ENCODE measurements around the gene CEND1. TPM values are rescaled to one million over a fixed set of nuclear protein-coding genes. Genes with fewer than 3 reads are reported as not detected.

The CEND1 gene
- total RNA-seq, 6 donors from 2014 or later: not detected

- Histone ChIP-seq H3K27ac (no peak overlapping the region), H3K4me3 (no peak overlapping the region), H3K27me3 (no peaks in the 10 kb centered on the region), H3K9me3 (no peaks in the 10 kb centered on the region), H3K4me1 (peaks cover 23 to 45% (median 37%) of the 10 kb centered on the region in 4 donors), H3K36me3 (peaks cover 0 to 1% (median 0%) of the 10 kb centered on the region in 4 donors)
- peak in 1 of 2 donors; percentile 48 for DNase-seq
- WGBS, 2 donors: 97 to 99% methylated on average over 10 to 22 of the region's 23 CpGs
- ATAC-seq (ENCODE audit: low FRiP score in 2 of 2): no peak
- TF ChIP-seq, protein P1, sequence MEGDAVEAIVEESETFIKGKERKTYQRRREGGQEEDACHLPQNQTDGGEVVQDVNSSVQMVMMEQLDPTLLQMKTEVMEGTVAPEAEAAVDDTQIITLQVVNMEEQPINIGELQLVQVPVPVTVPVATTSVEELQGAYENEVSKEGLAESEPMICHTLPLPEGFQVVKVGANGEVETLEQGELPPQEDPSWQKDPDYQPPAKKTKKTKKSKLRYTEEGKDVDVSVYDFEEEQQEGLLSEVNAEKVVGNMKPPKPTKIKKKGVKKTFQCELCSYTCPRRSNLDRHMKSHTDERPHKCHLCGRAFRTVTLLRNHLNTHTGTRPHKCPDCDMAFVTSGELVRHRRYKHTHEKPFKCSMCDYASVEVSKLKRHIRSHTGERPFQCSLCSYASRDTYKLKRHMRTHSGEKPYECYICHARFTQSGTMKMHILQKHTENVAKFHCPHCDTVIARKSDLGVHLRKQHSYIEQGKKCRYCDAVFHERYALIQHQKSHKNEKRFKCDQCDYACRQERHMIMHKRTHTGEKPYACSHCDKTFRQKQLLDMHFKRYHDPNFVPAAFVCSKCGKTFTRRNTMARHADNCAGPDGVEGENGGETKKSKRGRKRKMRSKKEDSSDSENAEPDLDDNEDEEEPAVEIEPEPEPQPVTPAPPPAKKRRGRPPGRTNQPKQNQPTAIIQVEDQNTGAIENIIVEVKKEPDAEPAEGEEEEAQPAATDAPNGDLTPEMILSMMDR (IDR thresholded peaks at IDR 0.05): no peak
- TF ChIP-seq POLR2AphosphoS5 (IDR thresholded peaks at IDR 0.05): no peak
- TF ChIP-seq EP300 (IDR thresholded peaks at IDR 0.05): no peak
- TF ChIP-seq POLR2A (IDR thresholded peaks at IDR 0.05): no peak
Observed at GRCh38 chr11:778976-779954, 10.6 kb downstream of the CEND1 start.

- H3K4me1 ChIP-seq: peaks cover 15 to 46% (median 32%) of the 10 kb centered on the region in 4 donors
- peak within 1 kb of the TSS; percentile 67 to 99 (median 88) for H3K4me3 ChIP-seq
- no peaks in the 10 kb centered on the region for H3K27me3 ChIP-seq
- H3K27ac ChIP-seq: peak within 1 kb of the TSS; percentile 84 to 92 (median 88)
- ATAC-seq (ENCODE audit: low FRiP score in 2 of 2) (peak; percentile 81 to 97), DNase-seq (peak; percentile 93 to 100)
- no peak for TF ChIP-seq EP300 (IDR thresholded peaks at IDR 0.05)
- TF ChIP-seq POLR2A (IDR thresholded peaks at IDR 0.05): peak in 3 of 4 donors; percentile 63 to 93 (median 74)
- TF ChIP-seq, protein P1 (IDR thresholded peaks at IDR 0.05): peak in 2 of 6 experiments; percentile 20 to 38
- TF ChIP-seq POLR2AphosphoS5 (IDR thresholded peaks at IDR 0.05): peak; percentile 15 to 74
- H3K9me3 ChIP-seq: no peaks in the 10 kb centered on the region
- WGBS, 2 donors: 1 to 2% methylated on average over 38 to 50 of the region's 110 CpGs
- H3K36me3 ChIP-seq: peaks cover 0 to 18% (median 15%) of the 10 kb centered on the region in 4 donors
Observed at GRCh38 chr11:777288-778255, 12.3 kb downstream of the CEND1 start, which contains the start of gene GATD1. TSS of gene GATD1 (minus strand) at chr11:777487. CDS start at chr11:777462, 25 bp downstream.

DNA sequence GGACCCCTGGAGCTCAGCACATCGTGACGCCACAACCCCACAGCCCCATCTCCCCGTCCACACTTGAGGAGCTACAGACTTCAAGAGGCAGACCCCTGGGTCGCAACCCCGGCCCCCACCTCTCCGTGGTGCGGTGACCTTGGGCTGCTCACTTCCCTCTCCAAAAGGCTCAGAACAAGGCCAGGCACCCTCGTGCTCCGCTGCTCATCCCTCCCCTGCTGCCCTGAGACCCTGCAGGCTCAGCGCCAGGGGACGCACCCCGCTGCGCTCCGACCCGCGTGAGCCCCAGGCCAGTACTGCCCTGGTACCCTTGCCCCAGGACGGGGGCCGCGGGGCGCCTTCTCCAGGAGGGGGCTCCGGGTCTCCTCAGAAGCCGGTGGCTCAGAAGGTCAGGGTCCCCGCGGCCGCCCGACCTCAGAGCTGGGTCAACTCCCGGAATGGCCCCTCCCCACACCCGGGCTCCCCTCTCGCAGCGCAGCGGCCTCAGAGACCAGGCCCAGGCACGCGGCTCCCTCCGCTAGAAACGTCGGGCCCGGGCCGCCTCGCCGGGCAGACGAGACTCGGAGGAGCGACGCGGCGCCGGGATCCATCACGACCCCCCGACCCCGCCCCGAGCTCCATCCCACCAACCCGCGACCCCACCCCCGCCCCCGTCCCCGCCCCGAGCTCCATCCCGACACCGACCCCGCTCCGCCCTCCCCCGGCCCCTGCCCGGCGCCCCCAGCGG is 13.2 kb downstream of the CEND1 start:
- no peaks in the 10 kb centered on the region for H3K27me3 ChIP-seq
- WGBS, 2 donors: 0 to 3% methylated on average over 16 to 19 of the region's 65 CpGs
- peaks cover 1 to 27% (median 22%) of the 10 kb centered on the region in 4 donors for H3K36me3 ChIP-seq
- peak overlapping the region; percentile 84 to 92 (median 88) for H3K27ac ChIP-seq
- DNase-seq (peak in 1 of 2 donors; percentile 88), ATAC-seq (ENCODE audit: low FRiP score in 2 of 2) (peak in 1 of 2 donors; percentile 69)
- H3K9me3 ChIP-seq: no peaks in the 10 kb centered on the region
- H3K4me3 ChIP-seq: peak overlapping the region; percentile 67 to 99 (median 88)
- peaks cover 15 to 46% (median 32%) of the 10 kb centered on the region in 4 donors for H3K4me1 ChIP-seq
- TF ChIP-seq POLR2AphosphoS5 (IDR thresholded peaks at IDR 0.05): no peak
- no peak for TF ChIP-seq POLR2A (IDR thresholded peaks at IDR 0.05)
- TF ChIP-seq, protein P1 (IDR thresholded peaks at IDR 0.05): no peak
- TF ChIP-seq EP300 (IDR thresholded peaks at IDR 0.05): no peak

DNA sequence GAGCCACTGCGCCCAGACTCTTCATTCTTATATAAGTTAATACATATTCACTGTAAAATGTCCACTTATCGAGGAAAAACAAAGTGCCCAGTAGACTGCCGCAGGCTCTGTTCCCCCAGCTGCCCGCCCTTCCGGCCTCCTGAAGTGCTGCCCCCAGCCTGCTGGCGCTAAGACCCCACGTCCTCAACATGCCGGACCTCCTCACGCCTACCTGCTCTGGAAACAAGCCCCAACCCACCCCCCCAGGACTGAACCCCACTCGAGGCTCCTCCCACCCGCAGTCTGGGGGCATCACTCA is 13.7 kb downstream of the CEND1 start:
- H3K36me3 ChIP-seq: peaks cover 5 to 32% (median 26%) of the 10 kb centered on the region in 4 donors
- ATAC-seq (ENCODE audit: low FRiP score in 2 of 2) (no peak), DNase-seq (no peak)
- no peaks in the 10 kb centered on the region for H3K9me3 ChIP-seq
- peaks cover 15 to 46% (median 32%) of the 10 kb centered on the region in 4 donors for H3K4me1 ChIP-seq
- TF ChIP-seq POLR2AphosphoS5 (IDR thresholded peaks at IDR 0.05): no peak
- no peak for TF ChIP-seq POLR2A (IDR thresholded peaks at IDR 0.05)
- TF ChIP-seq, protein P1 (IDR thresholded peaks at IDR 0.05): no peak
- TF ChIP-seq EP300 (IDR thresholded peaks at IDR 0.05): no peak
- peak overlapping the region; percentile 67 to 99 (median 88) for H3K4me3 ChIP-seq
- peak overlapping the region in 2 of 4 donors; percentile 90 to 92 for H3K27ac ChIP-seq
- WGBS, 2 donors: 28 to 38% methylated on average over 8 to 9 of the region's 11 CpGs
- H3K27me3 ChIP-seq: no peaks in the 10 kb centered on the region
